ENCODE measurements around the gene LMCD1.

The LMCD1 gene

DNA sequence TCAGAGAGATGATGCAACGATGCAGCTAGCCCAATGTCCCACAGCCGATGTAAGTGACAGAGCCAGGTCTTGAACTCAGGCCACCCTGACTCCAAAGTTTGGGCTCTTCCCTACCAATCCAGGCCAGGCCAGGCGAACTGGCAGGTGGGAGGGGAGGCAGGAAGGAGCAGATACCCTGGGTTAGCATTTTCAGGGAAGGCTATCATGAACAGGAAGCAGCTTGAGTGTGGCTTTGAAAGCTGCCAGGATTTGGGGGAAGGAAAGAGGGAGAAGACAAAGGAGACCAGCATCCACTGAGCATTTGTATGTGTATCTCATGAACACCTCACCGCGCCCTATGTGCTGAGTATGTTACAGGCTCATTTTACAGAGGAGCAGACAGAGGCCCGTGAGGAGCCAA lies 38.8 kb downstream of the LMCD1 start:
- DNase-seq, result no peak

DNA sequence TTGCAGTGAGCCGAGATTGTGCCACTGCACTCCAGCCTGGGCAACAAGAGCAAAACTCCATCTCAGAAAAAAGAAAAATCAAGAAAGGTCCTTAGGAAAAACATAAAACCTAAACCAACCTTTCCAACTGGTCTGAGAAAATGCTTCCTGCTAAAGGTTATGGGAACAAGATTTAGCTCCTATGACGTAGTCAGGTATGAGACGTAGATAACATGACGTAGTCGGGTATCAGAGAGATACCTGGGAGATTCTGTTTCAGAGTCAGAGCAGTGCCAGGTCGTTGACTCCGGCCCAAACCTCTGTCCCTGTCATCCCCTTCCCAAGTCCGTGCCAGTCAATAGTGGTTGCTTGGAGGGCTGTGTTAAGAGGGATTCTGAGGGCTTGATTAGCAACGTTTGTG lies 39.9 kb downstream of the LMCD1 start:
- no peak for DNase-seq

DNA sequence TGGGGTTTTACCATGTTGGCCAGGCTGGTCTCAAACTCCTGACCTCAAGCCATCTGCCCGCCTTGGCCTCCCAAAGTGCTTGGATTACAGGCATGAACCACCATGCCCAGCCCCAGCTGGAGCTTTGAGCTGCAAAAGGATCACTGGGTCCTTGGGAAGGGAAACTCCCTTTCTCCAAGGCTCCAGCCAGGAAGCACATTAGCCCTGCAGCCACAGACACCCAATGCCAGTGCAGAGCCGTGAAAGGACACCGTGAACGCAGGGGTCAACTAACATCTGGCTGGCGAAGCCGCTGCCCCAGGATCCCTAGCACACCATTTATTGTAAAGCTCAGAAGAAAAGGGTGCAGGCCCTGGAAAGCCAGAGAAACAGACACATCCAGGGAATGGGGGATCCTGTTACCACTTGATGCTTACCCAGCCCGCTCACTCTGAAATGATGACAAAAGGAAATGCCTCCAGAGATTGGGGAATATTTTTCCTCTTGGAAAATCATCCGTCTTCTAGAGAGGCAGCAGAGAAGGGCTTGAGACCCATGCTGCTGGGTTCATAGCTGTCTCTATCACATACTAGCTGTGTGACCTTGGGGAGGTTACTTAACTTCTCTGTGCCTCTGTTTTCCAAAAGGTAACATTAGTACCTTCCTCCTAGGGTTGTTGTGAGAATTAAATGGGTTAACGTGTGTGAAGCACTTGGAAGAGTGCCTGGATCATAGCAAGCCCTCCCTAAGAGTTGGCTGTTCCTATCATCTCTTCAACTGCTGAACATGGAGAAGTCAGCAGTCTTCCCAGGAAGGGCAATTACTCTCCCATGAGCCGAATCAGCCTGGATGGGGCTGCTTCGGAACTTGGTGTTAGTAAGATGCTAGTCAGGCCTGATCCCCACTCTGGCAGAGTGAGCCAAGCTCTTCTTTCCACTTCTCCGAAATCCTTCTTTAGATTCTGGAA lies 40.8 kb downstream of the LMCD1 start:
- DNase-seq, result no peak

DNA sequence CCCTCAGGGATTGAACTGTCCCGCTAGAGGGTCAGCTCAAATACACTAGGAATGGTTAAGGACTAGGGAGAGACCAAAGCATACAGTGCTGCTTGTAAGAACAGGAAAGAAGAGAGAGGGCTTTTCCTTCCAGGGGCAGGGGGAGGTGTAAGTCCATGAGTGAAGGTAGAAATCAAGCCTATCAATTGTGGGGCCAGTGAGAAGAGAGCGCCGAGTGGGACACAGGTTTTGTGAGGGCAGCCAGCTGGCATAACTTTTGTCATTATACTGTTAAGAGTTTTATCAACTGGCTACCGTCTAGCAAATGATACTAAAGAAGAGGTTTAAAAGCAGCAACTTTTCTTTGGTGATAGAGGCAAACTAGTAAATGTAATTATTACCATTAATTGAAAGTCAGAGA lies 45.0 kb downstream of the LMCD1 start:
- no peak for DNase-seq

DNA sequence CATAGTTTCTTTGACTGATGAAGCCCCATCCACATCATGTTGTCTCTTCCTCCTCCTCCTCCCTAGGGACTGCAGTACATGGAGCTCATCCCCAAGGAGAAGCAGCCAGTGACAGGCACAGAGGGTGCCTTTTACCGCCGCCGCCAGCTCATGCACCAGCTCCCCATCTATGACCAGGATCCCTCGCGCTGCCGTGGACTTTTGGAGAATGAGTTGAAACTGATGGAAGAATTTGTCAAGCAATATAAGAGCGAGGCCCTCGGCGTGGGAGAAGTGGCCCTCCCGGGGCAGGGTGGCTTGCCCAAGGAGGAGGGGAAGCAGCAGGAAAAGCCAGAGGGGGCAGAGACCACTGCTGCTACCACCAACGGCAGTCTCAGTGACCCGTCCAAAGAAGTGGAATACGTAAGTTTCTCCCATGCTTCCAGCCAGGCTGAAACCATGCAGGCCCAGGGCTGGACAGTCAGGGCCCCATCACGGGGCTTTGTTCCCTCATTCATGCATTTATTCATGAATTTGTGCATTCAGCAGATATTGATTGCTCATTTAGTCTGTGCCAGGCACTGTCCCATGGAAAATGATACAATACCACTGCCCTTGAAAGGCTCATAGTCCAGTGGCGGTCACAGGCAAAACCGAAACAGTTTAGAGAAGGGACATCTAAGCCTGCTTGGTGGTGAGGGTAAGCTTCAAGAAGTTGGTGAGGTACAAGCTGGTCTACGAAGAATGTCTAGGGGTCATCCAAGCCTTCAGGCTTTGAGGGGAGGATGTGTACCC lies 47.1 kb downstream of the LMCD1 start:
- DNase-seq, result no peak

DNA sequence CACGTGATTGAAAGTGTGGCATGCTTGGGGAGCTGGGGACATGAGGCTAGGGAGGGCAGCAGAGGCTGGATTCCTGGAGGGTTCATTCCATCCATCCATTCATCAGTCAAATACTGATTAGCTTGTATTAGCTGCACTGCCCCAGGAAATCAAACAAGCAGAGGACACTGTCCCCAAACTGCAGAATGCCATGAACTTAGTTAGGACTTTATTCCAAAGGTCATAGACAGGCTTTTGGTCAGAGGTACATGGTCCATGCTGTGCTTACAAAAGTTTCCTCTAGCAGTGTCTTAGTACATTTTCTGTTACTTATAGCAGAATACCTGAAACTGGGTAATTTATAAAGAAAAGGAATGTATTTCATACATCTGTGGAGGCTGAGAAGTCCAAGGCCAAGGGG lies 47.7 kb downstream of the LMCD1 start:
- DNase-seq, result no peak

DNA sequence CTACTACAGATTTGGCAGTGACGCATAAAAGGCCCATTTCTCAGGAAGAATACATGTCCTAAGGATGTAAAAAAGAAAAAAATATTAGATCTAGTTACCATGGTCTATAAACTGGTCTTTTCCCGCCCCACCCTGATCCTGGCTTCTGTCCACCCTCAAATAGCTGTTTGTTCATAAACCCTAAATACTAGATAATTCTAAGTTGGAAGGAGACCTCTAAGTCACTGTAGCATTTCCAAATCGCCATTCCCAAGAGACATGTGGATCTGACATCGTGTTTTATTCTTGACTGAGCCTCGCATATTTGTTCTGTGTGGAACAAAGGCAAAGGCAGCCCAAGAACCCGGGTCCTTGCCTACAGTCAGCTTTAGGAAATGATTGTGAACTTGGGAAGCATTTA lies 49.0 kb downstream of the LMCD1 start:
- DNase-seq, result no peak

DNA sequence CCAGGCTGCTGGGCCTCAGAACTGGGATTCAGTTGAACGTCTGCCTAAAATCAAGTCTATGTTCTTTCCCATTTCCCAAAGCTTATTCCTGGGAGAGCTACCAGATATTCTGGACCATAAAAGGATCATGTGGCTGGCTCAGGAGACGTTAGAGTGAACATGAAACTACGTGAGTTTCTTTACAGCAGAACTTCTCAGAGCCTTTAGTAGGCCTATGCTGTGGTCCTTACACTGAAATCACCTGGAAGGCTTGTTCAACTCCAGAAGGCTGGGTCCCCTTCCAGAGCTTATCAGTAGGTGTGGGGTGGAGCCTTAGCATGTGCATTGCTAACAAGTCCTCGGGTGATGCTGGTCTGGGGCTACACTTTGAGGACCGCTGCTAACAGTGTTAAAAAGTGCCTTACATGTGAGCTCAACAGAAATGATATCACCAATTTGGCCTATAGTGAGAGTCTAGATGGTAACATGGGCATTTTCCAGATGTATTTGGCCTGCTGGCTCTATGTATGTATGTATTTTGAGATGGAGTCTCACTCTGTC lies 50.7 kb downstream of the LMCD1 start:
- no peak for DNase-seq

DNA sequence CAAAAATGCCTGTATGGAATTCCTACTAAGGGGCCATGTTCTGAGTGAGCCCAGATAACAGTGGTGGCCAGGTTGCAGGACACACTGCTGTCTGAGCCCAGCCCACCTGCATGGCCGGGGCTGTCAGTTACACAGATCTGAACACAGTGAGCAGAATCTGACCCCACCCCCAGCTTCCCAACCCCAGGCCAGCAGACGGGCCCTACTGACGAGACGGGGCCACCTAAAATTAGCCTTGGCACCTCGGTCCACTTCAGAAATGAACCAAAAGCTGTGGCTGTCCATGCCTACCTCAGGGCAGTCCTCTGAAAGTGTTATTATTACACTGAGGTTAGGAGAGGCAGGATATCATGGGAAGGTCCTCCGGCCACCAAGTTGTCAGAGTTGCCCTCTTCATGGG lies 51.8 kb downstream of the LMCD1 start:
- no peak for DNase-seq

DNA sequence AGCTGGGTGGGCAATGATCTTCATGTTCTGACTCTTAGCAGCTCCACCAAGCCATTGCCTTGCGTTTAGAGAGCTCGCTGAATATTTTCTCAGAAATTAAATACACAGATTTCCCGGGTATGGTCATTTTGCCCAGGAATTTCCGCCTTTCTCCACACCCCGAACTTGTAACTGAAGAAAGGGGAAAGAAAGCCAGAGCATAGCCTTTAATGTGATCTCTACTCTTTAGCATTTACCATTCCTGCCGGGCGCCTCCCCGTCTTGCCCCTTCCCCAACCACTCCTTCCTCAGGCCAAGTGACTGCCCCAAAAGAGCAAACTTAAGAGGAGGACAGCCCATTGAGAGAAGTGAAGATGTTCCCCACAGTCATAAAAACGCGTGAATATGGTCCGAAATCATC lies 53.1 kb downstream of the LMCD1 start:
- no peak for DNase-seq

DNA sequence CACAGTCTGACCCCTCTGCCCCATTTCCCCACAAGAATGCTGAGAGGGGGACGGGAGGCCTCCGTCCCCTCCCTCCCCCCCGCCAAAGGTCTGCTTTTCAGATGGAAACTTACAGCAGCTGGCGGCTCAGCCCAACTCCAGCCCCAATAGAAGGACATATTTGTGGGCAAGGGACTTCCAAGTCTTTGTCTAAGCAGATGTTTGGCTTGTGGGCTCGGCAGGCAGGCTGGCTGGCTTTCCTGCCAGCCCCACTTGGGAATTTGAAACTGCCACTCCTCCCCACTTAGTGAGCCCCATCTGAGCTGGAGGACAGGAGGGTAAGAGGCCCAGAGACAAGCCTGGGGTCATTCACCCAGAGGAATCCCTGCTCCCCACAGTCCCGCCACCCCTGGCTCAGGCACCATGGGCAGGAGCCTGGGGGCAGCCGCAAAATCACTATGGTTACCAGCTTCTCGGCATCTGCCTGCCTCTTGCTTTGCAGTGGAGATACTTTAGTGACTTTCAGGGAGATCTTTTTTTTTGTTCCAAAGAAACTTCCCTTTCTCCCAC lies 53.6 kb downstream of the LMCD1 start:
- no peak for DNase-seq

DNA sequence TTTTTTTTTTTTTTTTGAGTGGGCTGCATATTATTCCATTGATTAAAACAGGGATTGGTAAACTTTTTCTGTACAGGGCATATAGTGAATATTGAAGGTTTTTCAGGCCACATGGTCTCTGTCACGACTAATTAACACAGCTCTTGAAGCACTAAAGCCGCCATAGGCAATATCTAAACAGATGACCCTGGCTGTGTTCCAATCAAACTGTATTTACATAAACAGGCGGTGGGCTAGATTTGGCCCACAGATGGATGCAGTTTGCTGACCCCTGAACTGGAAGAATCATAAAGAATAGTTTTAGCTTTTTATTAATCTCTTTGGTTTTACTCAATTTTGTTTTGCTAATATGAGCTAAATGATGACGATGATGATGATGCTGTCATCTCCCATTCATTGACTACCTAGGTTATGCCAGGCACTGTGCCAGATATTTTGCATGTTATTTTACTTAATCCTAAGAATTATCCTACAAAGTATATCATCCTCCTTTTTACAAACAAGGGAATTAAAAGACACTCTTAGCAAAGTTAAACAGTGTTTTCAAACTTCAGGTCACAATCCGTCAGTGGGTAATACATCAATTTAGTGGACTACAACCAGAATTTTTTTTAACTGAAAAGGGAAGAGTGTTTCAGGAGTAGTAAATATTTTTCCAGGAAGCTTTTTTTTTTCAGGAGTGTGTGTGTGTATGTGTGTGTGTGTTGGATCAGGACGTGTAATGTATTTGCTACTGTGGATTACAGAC lies 54.3 kb downstream of the LMCD1 start:
- no peak for DNase-seq

DNA sequence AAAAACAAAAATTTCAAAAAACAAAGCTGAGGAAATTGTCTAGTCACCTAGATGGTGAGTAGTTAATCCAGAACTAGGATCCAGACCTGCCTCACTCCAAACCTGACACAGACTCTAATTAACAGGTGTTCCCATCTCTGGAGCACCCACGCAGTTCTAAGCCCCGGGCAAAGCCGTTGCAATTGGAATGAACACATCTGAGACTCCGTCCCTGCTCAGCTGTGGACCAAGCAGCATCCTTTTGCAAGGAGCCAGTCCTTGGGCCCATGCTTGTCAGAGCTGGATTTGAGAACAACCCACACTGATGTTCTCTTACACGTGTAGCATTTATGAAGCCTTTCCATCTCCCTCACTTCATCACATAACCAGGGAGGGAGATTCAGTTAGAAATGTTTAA lies 54.8 kb downstream of the LMCD1 start:
- no peak for DNase-seq

DNA sequence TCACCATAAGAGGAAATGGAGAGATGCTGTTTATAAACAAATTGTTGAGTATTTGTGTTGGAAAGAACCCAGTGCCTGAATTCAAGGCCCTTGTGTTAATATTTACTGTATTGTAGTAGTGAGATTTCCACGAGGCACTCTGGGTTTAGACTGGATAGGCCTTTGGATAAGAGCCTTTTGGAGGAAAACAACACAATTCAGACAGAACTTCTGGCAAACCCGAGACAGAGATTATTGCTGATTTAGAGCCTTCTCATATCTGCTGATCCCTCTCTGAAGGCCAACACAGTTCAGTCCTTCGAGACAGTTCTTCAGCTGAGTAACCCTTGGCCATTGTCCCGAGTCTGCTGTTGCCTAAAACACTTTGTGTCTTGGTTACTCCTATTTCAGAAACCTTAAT lies 55.7 kb downstream of the LMCD1 start:
- no peak for DNase-seq

DNA sequence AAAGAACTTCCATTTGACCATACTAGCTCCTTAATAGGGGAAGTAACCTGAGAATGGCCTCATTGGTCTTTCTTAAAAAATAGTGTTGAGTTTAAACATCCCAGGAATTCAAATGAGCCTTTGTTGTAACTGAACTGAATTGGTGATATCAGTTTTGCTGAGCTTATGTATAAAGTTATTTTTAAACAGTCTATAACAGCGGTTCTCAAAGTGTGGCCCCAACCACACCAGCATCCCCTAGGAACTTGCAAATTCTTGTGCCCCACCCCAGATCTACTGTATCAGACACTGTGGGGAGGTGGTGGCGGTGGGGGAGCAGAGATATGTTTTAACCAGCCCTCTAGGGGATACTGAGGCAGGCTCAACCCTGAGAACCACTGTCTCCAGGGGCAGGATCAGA lies 57.0 kb downstream of the LMCD1 start:
- no peak for DNase-seq

DNA sequence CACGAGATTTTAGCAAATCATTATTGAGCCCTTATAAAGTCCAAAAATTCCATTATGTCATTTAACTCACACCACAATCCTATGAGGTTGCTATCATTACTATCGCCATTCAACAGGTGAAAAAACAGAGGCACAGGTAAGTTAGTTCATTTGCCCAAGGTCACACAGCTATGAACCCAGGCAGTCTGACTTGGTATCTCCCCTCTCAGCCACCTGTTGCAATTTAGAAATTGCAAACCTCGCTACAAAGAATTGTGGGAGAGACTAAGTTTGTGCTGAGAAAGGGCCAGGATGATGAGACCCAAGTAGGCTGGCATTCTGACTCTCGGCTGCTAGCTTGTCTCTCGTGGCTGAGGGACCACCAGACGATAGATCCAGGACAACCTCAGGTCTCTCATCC lies 57.7 kb downstream of the LMCD1 start:
- DNase-seq, result no peak

DNA sequence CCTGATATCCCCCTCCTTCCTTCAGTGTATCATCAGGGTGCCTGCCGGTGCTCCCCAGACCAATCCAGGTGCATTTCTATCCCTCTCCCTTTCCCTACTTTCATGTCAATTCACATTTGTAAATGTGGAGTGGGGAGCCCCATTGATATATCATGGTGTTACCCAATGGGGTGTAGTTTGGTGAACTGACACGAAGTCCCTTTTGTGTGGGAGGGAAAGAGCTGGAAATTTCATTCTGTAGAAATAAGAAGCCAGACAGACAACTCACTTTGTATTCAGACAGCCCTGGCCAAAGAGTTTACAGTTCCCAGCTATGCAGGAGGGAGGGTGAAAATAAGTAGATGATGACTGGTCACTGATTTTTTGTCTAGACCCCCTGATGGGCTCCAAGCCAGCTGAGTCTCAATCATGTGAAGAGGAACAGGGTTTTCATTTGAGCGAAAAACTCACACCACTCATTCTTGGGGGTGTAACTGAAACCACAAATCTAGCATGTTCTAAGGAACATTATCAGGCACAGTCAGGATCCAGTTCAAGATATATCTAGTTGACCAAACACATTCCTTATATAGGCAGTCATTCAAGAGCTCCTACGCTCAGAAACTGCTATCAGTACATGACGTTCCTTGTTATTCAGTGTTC lies 58.9 kb downstream of the LMCD1 start:
- no peak for DNase-seq

DNA sequence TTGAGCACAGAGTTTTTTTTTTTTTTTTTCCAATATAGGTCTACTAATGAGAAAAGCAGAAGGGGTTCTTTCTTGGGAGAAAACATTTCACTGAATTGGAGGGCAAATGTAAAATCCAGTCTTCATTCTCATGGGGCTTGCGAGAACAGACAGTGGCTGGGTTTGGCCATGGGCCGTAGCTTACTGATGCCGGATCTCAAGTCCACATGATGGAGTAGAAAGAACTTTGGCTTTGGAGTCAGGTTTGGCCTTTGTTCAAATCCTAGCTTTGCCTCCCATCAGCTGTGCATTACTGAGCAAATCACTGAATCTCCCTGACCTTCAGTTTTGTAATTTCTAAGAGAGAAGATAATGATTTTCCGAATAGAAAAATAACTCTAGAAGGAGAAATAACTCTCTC lies 59.7 kb downstream of the LMCD1 start:
- DNase-seq, result no peak

DNA sequence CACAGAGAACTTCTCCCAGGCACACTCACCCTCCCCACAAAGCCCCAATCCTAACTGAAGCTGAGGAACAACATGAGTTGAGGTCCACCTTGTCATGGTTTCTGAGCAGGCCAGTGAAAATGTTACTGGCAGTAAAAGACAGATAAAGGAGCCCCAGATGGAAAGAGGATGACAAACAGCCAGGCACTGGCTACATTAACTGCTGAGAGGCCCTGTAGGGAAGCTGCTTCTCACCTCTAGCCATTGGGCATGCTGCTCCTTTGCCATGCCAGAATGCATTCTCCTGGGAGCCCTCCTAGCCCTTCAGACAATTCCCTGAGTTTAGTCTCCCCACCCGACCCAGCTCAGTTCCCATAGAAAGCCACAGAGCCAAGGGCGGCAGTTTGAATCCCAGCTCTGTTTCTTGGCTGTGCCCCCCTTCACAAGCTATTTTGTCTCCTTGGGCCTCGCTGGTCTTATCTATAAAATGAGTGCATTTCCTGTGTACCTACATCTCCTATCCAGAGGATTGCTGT lies 60.5 kb downstream of the LMCD1 start:
- DNase-seq, result no peak

DNA sequence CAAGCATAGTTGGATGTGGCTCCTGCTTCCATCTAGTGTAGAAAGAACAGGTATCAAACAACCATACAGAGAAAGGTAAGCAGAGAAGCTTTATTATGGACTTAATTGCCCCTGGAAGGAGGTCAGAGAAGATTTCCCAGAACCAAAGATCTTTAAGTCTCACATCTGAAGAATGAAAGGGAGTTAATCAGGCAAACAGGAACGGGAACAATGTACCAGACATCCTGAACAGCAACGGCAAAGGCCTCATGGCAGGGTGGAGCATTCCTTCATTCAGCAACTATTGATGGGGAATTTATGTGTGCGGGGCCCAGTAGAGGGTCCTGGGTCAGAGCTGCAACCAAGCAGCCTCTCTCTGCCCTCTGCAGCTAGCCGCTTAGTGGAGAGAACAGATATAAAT lies 61.5 kb downstream of the LMCD1 start:
- no peak for DNase-seq

DNA sequence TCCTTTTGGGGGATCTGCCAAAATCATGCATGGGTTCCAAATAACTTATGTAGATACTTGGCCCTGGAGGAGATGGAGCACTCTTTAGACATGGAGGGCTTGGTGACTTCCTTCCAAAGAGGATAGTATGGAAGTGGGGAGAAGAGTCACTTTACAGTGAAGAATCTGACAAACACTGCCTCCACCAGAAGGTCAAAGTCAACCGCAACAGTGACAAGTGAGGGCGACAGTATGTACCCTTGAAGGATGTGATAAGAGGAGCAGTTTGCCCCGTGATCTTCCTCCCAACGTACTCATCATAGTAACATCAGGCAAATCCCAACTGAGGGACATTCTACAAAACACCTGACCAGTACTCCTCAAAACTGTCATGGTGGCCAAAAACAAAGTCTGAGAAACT lies 62.0 kb downstream of the LMCD1 start:
- no peak for DNase-seq

DNA sequence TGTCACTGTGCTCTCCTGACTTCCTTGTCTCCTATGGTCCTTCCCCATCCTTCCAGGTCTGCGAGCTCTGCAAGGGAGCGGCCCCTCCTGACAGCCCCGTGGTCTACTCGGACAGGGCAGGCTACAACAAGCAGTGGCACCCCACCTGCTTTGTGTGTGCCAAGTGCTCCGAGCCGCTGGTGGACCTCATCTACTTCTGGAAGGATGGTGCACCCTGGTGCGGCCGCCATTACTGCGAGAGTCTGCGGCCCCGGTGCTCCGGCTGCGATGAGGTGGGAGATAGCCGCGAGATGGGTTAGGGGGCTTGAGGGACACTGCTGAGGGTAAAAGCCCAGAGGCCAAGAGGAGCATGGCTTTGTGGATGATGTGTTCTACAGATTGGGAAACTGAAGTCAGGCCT lies 63.8 kb downstream of the LMCD1 start:
- DNase-seq, result no peak
